GM21390 (cell line): ENCODE data around the gene MGAT5B.

Source experiments
- ATAC-seq: cut with Tn5 transposase; IDR thresholded peaks from one replicate; pipeline ENCODE4 v1.9.1; 2021; ENCODE audit not compliant: unreplicated experiment

MGAT5B gene

DNA sequence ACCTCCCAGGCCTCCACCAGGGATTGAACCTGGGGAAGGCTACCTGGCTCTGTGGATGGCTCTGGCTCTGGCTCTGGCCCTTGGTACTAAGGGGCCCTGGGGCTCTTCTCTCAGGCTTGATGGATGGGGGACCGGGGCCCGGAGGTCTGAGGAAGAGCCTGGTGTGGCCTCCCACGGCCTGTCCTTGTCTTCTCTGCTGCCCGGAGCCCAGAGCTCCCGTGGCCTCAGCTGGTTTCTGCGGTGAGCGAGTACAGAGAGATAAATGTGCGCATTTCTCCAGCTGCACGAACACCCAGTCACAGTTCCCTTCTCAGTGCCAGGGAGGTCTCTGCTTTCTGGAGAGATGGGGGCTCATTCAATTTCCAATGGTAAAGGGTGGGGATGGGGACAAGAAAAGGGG, 9.2 kb downstream of the MGAT5B start:
- no peak for ATAC-seq

DNA sequence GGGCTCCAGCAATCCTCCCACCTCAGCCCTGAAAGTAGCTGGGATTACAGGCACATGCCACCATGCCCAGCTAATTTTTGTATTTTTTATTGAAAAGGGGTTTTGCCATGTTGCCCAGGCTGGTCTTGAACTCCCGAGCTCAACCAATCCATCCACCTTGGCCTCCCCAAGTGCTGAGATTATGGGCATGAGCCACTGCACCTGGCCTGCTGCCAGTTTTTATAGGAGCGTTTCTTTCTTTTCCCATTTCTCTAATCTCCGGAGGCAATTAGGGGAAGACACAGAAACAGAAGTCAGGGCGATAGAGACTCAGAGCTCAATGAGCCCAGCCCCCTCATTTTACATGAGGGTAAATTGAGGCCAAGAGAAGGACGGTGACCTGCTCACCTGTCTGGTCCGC, 10.4 kb downstream of the MGAT5B start:
- ATAC-seq, result no peak

DNA sequence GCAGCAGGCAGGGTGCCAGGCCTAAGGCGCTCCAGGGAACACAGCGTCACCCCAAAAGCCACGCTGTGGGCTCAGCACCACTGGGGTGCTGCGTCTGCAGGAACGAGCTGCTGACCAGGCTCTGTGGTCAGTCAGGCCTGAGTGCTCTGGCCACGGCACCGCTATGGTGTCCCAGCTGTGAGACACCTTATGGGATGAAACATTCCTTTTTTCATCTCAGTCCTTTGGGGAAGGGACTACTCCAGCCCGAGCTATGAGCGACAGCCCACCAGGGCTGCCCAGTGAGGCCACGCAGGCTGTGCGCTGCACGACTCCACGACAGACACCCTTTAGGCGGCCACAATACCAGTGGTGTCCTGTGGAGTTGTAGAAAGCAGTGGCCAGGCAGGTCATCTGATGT, 11.1 kb downstream of the MGAT5B start:
- no peak for ATAC-seq

DNA sequence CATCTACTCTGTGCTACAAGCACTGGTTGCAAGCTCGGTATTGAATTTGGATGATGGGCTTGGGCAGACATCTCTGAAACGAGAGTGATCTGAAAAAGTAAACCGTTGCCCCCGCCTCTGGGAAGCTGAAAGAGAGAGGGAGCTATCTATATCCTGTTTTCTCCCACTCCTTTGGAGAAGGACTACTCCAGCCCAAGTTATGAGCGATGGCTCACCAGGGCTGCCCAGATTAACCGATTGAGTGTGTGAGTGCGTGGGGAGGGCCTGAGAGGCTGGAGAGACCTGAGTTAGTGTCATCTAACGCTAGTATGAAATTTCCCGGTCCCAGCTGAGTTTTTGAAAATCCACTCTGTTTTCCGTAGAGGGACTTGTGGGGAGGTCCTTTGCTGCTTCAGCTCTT, 11.5 kb downstream of the MGAT5B start:
- ATAC-seq, result no peak

DNA sequence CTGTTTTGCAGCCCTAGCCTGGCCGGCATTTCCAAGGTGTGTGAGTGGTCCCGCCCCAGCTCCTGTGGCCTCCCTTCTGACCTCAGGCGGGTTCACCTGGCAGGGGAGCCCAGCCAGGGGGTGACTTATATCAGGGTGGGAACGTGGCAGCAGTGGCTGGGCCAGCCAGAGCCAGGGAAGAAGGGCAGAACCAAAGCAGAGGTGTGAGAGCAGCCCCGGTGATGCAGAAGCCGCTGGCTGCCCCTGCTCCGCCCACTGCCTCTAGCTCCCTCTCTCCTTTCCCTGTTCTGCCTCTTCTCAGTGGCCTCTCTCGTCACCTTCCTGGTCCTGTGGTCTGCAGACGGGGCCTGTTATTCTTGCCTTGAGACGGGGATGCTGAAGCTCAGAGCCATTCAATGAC, 12.1 kb downstream of the MGAT5B start:
- ATAC-seq, result no peak

DNA sequence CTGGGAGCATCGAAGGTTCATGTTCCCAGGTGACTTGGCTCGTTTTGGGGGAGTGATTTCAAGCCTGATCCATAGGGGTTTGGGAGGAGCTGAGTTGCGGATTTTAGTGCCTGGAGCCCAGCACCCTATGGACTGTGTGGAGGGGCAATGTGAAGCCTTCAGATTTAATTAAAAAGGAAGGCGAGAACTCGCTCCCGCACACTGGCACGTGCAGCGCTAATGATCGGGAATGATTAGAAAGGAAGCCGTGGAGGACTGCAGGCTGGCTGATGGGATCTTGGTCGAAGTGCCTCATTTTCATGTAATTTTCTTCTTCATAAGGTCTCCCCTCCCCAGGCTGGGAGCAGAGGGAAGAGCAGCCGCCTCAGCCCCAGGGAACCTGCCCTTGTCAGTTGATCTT, 12.8 kb downstream of the MGAT5B start:
- no peak for ATAC-seq

DNA sequence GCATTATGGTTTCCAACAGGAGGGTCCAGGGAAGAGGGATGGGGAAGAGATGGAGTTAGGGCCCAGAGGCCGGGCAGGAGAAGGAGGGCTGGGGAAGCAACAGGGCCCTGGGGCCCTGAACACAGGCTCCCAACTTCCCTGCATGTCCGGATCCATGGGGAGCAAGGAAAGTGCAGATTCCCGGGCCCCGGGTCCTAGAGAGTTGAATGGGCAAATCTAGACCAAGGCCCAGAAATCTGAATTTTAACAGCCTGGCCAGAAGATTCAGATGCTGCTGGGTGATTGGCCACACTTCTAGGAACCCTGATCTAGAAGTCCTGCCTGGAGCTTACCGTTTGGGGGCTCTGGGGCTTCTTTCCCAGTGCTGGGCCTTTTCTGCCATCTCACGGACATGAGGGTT, 13.2 kb downstream of the MGAT5B start:
- no peak for ATAC-seq

DNA sequence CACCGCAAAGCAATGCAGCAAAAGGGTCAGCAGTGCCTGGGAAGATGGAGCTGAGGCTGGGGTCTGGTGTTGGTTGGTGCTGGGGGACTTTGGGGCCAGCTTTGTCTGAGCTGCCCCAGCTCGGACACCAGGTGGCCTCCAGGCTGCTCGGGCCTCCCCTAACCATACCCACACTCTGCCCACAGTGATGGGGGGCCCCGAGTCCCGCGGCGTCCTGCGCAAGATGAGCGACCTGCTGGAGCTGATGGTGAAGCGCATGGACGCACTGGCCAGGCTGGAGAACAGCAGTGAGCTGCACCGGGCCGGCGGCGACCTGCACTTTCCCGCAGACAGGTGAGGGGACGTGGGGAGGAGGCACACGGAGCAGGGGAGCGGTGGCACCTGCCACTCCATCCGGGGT, 13.8 kb downstream of the MGAT5B start:
- ATAC-seq, result no peak

DNA sequence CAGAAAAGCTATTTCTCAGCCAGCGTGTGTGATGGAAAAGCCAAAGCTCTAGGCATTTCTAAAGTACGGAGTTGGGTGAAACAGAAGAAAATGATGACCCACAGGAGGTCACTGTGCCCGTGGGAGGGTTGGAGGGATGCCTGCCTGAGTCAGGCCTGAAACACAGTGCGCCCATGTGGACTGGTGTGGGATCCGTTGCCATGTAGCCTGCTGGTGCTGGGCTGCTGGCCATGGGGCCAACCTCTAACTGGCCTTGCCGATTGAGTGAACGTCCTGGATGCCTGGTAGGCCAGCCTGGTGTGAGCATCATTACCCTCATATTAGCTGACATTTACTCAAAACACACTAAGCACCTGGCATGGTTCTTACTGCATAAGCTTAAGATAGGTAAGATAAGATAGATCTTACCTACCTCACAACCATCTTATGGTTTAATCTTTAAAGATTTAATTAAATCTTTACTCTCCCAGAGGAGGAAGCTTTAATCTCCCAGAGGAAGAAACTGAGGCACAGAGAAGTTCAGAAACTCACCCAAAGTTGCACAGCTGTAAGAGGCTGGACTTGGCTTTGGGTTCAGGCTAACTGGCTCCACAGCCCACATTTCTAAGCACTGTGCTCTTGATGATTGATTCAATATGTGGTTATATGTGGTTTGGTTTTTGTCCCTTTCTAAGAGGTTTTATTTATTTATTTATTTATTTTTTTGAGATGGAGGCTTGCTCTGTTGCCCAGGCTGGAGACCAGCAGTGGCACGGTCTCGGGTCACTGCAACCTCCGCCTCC, 15.7 kb downstream of the MGAT5B start:
- ATAC-seq, result no peak

DNA sequence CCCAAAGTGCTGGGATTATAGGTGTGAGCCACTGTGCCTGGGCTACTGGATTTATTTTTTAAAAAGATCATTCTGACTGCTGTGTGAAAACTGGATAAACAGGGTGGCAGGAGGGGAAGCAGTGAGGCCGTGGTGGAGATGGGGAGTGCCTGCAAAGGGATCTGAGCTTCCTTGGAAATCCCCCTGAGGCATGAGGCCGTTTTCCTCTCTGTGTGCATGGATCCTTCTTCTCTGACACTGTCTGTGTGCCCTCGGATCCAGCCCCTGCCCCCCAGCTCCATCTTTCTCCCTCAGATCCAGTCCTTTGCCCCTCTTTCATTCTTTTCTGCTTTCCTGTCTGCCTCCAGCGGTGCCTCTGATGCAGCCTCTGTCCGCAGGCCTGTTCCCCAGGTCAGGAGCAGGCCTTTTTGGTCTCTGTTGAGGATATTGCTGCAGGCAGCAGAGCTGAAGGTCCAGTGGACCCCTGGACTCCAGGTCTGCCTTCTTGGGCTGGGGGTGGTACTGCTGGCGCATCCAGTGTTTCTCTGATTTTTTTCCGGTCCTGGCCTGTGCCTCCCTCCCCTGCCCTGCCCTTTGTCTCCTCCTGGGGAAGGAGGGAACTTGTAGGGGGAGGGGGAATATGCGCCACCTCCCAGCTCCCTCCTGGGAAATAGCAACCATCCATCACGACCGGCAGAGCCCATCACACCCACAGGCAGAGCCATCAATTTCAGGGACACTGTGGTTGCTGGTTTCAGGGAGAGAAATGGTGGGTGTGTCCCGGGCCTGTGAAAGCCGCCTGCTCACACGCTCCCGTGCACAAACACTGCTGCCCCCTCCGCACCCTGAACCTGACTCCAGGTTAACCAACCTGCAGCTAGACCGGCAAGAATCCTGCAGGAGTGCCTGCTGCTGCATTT, 17.0 kb downstream of the MGAT5B start:
- no peak for ATAC-seq

DNA sequence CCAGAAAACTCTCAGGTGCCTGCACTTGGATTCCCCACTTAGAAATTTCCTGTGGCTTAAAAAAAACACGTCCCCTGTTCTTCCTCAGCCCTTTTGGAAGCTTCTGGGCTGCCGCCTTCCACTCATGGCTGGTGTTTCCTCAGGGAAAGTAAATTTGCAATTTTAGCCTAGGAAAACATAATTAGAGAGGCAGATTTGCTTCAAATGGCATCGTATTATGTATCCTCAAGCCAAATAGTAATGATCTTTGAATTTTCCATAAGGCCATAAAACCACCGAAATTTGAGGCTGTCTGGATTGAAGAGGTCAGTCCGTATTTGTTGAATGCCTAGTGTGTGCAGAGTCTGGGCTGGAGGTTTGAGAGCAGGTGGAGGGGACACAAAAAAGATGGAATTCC, 17.7 kb downstream of the MGAT5B start:
- ATAC-seq, result no peak

DNA sequence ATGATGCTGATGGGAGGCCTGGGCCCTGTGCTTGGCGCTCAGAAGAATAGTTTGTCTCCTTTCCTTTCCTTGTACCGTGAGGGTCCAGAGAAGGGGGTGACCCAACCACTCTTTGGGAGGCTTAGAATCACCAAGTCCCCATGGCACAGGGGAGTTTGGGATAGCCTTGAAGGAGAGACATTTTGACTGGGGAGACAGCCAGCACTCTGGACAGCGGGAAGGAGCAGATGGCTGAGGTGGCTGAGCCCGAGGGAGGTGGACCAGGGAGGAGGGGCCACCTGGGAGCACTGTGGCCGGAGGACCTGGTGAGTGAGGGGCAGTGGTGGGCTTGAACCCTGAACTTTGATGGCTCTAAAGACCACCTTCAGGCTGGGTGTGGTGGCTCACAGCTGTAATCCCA, 18.2 kb downstream of the MGAT5B start:
- no peak for ATAC-seq

DNA sequence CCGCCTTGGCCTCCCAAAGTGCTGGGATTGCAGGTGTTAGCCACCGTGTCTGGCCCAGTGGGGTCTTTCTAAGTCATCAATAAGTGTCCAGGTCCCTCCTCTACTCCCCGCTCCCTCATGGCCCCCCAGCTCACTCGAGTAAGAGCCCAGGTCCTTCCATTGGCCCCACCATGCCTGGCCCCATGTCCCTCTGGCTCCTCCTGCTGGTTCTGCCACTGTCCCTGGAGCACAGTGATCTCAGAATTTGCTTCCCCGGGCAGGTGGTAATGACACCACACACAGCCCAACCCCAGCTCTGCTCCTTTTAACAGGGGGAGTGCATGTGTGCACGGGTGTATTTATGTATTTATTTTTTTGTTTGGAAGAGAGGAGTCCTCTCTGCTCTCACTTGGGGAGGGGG, 19.6 kb downstream of the MGAT5B start:
- no peak for ATAC-seq

DNA sequence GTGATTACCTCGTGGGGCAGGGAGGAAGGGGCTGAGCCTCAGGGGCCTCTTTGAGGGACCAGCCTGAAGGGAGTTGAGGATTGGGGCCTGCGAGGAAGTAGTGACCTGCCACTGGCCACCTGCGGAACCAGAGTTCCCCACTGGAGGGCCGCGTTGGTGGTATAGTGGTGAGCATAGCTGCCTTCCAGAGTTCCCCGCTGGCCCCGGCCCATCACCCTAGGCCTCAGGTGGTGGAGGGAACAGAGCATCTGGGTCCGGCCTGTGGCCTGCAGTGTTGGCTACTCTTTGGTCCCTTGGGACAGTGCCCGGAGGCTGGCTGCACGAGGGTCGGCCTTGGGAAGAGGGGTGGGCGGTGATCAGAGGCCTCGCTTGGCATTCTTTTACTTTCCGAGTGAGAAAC, 20.5 kb downstream of the MGAT5B start:
- ATAC-seq, result no peak

DNA sequence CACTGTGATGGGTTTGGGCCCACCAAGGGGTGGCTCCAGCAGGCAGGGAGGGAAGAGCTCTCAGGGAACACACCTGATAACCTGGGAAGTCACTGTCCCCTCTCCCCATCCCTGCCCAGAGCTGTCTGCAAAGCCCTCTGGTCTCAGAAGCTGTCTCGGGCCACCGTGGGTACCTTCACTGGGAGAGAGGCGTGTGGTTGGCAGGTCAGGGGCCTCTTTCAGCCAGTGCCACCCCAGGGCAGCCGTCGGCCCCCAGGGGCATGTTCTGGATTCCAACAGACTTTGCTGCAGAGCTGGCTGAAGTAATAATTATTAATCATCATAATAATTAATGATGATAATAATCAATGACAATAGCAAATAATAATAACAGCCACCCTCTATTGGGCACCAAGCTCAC, 21.1 kb downstream of the MGAT5B start:
- no peak for ATAC-seq

DNA sequence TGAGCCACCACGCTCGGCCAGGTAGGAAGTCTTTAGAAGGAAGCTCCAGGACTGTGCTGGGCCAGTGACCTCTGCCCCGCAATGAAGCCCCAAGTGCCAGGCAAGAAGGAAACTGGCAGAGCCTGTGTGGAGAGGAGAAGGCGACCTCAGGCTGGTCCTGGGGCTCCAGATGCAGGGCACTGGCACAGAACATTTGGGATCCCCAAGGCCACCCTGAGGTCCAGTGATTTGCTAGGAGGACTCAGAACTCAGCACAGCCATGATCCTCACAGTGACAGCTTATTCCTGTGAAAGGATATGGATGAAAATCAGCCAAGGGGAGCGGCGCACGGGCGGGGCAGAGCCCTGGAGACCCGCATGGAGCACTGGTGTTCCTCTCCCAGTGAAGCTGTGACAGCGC, 24.1 kb downstream of the MGAT5B start:
- ATAC-seq, result no peak

DNA sequence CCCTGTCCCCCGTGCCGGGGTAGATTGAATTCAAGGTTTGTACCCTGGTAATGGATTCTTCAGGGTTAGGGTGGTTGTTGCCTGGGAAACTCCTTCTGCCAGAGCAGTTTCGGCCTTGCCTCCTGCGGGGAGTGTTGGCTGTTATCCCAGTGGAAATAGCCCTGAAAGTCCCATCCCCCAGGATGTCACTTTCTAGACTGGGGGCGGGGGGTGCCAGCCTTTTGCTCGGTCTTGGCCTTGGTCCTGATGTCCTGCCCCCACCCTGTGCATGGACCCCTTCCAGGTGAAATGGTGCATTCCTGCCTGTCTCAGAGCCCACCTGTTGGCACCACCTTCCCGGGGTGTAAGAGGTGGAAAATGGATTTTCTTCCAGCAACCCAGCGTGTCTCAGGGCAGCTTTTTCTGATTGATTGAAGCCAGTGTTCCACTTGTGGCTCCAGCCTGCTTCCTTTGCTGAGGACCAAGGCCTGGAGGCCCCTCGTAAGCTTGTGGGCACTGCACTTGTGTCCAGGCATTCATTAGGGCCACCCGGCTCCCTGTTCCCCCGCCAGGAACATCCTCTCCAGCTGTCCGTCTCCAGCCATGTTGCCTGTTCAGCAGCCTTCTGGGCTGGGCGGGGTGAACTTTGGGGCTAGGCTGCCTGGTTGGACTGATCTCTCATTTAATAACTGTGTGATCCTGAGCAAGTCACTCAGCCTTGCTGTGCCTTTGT, 25.6 kb downstream of the MGAT5B start:
- ATAC-seq, result no peak

DNA sequence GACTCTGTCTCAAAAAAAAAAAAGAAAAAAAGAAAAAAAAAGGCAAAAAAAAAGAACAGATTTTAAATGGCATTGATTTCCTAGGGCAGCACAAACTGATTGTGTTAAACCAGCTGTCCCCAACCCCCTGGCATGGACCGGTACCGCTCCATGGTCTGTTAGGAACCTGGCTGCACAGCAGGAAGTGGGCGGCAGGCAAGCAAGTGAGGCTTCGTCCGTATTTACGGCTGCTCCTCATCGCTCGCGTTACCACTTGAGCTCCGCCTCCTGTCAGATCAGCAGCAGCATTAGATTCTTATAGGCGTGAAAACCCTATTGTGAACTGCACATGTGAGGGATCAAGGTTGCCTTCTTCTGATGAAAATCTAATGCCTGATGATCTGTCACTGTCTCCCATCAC, 26.6 kb downstream of the MGAT5B start:
- no peak for ATAC-seq

DNA sequence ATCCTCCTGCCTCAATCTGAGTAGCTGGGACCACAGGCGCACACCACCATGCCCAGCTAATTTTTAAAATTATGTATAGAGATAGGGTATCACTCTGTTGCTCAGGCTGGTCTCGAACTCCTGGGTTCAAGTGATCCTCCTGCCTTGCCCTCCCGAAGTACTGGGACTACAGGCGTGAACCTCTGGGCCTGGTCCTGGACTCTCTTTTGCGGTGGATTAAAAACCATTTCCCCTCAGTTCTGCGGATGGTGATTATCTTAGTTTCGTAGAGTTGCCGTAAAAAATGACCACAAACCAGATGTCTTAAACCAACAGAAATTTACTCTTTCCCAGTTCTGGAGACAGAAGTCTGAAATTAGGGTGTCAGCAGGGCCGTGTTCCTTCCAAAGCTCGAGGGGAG, 28.8 kb downstream of the MGAT5B start:
- ATAC-seq, result no peak

DNA sequence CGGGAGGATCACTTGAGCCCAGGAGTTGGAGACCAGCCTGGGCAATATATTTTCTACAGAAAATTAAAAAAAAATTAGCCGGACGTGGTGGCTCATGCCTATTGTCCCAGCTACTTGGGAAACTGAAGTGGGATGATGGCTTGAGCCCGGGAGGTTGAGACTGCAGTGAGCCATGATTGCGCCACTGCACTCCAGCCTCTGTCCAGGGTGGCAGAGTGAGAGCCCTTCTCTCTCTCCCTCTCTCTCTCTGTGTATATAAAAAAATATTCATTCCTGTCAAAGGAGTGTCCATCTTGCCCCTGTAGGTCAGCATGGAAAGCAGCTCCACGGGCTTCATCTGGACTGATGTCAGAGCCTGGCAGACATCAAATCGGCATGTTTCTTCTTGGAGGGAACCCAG, 31.2 kb downstream of the MGAT5B start:
- ATAC-seq, result no peak

DNA sequence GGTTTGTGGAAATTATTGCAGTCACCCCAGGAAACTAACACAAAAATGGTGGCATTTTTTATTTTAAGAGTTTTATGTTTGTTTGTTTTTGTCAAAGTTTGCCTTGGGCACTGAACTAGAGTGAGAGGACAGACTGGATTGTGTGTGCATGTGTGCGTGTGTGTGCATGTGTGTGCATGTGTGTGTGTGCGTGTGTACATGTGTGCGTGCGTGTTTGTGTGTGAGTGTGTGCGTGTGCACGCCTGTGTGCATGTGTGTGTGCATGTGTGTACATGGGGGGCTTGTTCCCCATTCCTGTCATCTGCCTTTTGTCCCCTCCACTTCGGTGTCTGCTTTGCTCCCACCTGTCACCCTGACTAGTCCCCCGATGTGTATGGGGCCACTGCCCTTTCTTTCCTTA, 32.5 kb downstream of the MGAT5B start:
- ATAC-seq, result no peak
